ENCODE data around the gene RAD51B. TPM values are rescaled to one million over a fixed set of nuclear protein-coding genes. Genes with fewer than 3 reads are reported as not detected.

Gene RAD51B
- polyA plus RNA-seq, 3 donors: 3.6 to 11.6 (median 9.4) TPM

DNA sequence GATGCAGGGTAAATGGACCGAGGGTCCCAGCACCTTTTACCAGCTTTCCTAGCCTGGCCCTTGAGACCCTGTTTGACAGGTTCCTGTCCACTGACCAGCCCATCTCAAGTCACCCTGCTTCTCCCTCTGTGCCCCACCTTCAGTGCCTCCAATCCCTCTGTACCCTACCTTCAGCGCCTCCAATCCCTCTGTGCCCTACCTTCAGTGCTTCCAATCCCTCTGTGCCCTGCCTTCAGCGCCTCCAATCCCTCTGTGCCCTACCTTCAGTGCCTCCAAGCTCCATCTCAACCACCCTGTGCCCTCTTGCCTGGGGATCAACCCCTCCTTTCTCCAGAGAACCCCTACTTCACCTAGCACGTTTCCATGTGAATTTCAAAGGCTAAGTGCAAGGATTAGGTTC, 919.0 kb downstream of the RAD51B start:
- no peak for DNase-seq
- peaks cover 63% of the 10 kb centered on the region for H3K4me1 Mint-ChIP-seq
- Histone ChIP-seq H3K27me3 (ENCODE audit: control insufficient read depth in 2 of 2, insufficient read depth in 2 of 2, low read length in 2 of 2) (peaks cover 40 to 58% of the 10 kb centered on the region in 2 donors), H3K79me2 (ENCODE audit: insufficient read depth, low read length) (no peaks in the 10 kb centered on the region), H3K4me2 (replicated peaks; ENCODE audit: extremely low read depth, low read length, poor library complexity, severe bottlenecking) (no peak overlapping the region), H3K36me3 (replicated peaks in 1 of 2; ENCODE audit: control insufficient read depth in 1 of 2, insufficient read depth in 2 of 2, low read length in 2 of 2) (no peaks in the 10 kb centered on the region), H4K20me1 (ENCODE audit: insufficient read depth, low read length) (no peaks in the 10 kb centered on the region), H3K4me3 (replicated peaks in 1 of 3; ENCODE audit: low read depth in 2 of 3, low read length in 3 of 3) (no peak overlapping the region), H3K9me3 (replicated peaks in 1 of 2; ENCODE audit: control insufficient read depth in 1 of 2, insufficient read depth in 1 of 2, low read length in 2 of 2) (peaks cover 0 to 4% of the 10 kb centered on the region in 2 donors), H3K27ac (ENCODE audit: low read depth in 1 of 2, low read length in 2 of 2) (no peak overlapping the region), H2AFZ (ENCODE audit: insufficient read depth, low read depth, low read length, poor library complexity, severe bottlenecking) (no peak overlapping the region), H3K9ac (ENCODE audit: insufficient read depth, low read length, poor library complexity, severe bottlenecking) (no peak overlapping the region), H3K4me1 (ENCODE audit: control insufficient read depth in 1 of 2, insufficient read depth in 2 of 2, low read length in 2 of 2) (peaks cover 46 to 48% of the 10 kb centered on the region in 2 donors)
- peaks cover 59 to 69% (median 64%) of the 10 kb centered on the region in 3 donors for H3K27me3 Mint-ChIP-seq (ENCODE audit: low read depth in 3 of 3)
- intact Hi-C loops (cut with micrococcal nuclease): no loop called here
- peak overlapping the region in 1 of 2 donors; percentile 80 for H3K4me3 Mint-ChIP-seq
- peaks cover 3 to 16% (median 10%) of the 10 kb centered on the region in 7 donors for H3K9me3 Mint-ChIP-seq
- H3K27ac Mint-ChIP-seq: no peak overlapping the region
- TF ChIP-seq, protein P1, sequence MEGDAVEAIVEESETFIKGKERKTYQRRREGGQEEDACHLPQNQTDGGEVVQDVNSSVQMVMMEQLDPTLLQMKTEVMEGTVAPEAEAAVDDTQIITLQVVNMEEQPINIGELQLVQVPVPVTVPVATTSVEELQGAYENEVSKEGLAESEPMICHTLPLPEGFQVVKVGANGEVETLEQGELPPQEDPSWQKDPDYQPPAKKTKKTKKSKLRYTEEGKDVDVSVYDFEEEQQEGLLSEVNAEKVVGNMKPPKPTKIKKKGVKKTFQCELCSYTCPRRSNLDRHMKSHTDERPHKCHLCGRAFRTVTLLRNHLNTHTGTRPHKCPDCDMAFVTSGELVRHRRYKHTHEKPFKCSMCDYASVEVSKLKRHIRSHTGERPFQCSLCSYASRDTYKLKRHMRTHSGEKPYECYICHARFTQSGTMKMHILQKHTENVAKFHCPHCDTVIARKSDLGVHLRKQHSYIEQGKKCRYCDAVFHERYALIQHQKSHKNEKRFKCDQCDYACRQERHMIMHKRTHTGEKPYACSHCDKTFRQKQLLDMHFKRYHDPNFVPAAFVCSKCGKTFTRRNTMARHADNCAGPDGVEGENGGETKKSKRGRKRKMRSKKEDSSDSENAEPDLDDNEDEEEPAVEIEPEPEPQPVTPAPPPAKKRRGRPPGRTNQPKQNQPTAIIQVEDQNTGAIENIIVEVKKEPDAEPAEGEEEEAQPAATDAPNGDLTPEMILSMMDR (IDR thresholded peaks at IDR 0.05): no peak
- WGBS (ENCODE audit: insufficient coverage): 79% methylated on average over 3 of the region's 4 CpGs
- H3K36me3 Mint-ChIP-seq: peaks cover 14 to 30% of the 10 kb centered on the region in 2 donors

DNA sequence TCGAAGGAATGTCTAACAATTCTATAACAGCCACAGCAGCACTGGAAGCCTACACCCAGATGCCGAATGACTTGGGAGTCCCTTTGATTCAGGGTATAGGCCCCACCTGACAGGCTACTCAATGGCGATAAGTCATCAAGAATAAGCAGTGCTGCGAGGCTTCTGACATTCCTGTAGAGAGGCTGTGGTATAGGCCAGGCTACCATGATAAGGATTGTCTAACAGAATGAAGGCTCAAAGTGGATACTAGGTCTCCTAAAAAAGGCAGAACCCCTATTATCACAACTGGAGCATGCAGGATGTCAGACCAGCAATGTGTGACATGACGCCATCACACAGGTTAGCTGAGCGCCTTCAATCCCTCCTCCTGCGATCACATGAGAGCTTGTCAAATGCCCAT, 920.1 kb downstream of the RAD51B start:
- Histone ChIP-seq H3K9ac (ENCODE audit: insufficient read depth, low read length, poor library complexity, severe bottlenecking) (no peak overlapping the region), H3K4me2 (replicated peaks; ENCODE audit: extremely low read depth, low read length, poor library complexity, severe bottlenecking) (no peak overlapping the region), H2AFZ (ENCODE audit: insufficient read depth, low read depth, low read length, poor library complexity, severe bottlenecking) (no peak overlapping the region), H3K4me1 (ENCODE audit: control insufficient read depth in 1 of 2, insufficient read depth in 2 of 2, low read length in 2 of 2) (peaks cover 35 to 36% of the 10 kb centered on the region in 2 donors), H3K36me3 (replicated peaks in 1 of 2; ENCODE audit: control insufficient read depth in 1 of 2, insufficient read depth in 2 of 2, low read length in 2 of 2) (no peaks in the 10 kb centered on the region), H3K9me3 (replicated peaks in 1 of 2; ENCODE audit: control insufficient read depth in 1 of 2, insufficient read depth in 1 of 2, low read length in 2 of 2) (peaks cover 0 to 4% of the 10 kb centered on the region in 2 donors), H4K20me1 (ENCODE audit: insufficient read depth, low read length) (no peaks in the 10 kb centered on the region), H3K79me2 (ENCODE audit: insufficient read depth, low read length) (no peaks in the 10 kb centered on the region), H3K4me3 (replicated peaks in 1 of 3; ENCODE audit: low read depth in 2 of 3, low read length in 3 of 3) (no peak overlapping the region), H3K27me3 (ENCODE audit: control insufficient read depth in 2 of 2, insufficient read depth in 2 of 2, low read length in 2 of 2) (peaks cover 48 to 69% of the 10 kb centered on the region in 2 donors), H3K27ac (ENCODE audit: low read depth in 1 of 2, low read length in 2 of 2) (no peak overlapping the region)
- TF ChIP-seq, protein P1 (IDR thresholded peaks at IDR 0.05): no peak
- Mint-ChIP-seq H3K4me1 (peaks cover 52% of the 10 kb centered on the region), H3K4me3 (peak overlapping the region in 1 of 2 donors; percentile 78), H3K9me3 (peaks cover 3 to 18% (median 10%) of the 10 kb centered on the region in 7 donors), H3K36me3 (peaks cover 12 to 25% of the 10 kb centered on the region in 2 donors), H3K27ac (no peak overlapping the region), H3K27me3 (ENCODE audit: low read depth in 3 of 3) (peaks cover 70 to 81% (median 75%) of the 10 kb centered on the region in 3 donors)
- 95% methylated on average over 6 of the region's 7 CpGs for WGBS (ENCODE audit: insufficient coverage)
- no peak for DNase-seq
- intact Hi-C loops (cut with micrococcal nuclease): loop anchor here (2.0 to 5.0 kb wide), 3 partner anchors 52 to 142 kb away; no protein-coding TSS in a partner anchor
